ENCODE results near the gene PSAP. TPM values are rescaled to one million over a fixed set of nuclear protein-coding genes. Genes with fewer than 3 reads are reported as not detected.

Gene PSAP
- total RNA-seq, 1 experiment from 2014 or later = 336 TPM

- H3K4me2 ChIP-seq (ENCODE audit: insufficient read depth, insufficient read length, low read length) = peak overlapping the region; percentile 77
- no peak overlapping the region for H2BK12ac ChIP-seq (ENCODE audit: insufficient read length, low read depth, low read length)
- peak overlapping the region; percentile 89 to 97 (median 91) for H3K27ac Mint-ChIP-seq
- peaks cover 39% of the 10 kb centered on the region for H3K79me2 ChIP-seq (ENCODE audit: insufficient read depth, low read length)
- H3K14ac ChIP-seq (ENCODE audit: insufficient read depth, low read length) = peak overlapping the region; percentile 83; the same call in 1 of the 2 replicates
- no peaks in the 10 kb centered on the region for H3K27me3 Mint-ChIP-seq (ENCODE audit: low read depth)
- no peak overlapping the region for H2BK120ac ChIP-seq (ENCODE audit: low read depth, low read length, poor library complexity, severe bottlenecking)
- H3K23me2 ChIP-seq (ENCODE audit: insufficient read length, low read depth, low read length, poor library complexity, severe bottlenecking) = no peaks in the 10 kb centered on the region
- no peak overlapping the region for H3K27ac ChIP-seq (ENCODE audit: insufficient read length, low read depth, low read length)
- H4K8ac ChIP-seq (replicated peaks; ENCODE audit: insufficient read length, low read depth, low read length) = no peak overlapping the region
- peak overlapping the region; percentile 89 to 98 for H3K4me3 Mint-ChIP-seq
- peaks cover 20 to 32% of the 10 kb centered on the region in 2 experiments for H3K4me1 Mint-ChIP-seq
- TF ChIP-seq CTCF (conservative IDR thresholded peaks at IDR 0.05) = no peak
- peak overlapping the region; percentile 67 for H3K9ac ChIP-seq (ENCODE audit: extremely low read depth, insufficient read length, low read length)
- H3K79me1 ChIP-seq (ENCODE audit: insufficient read depth, low read depth, low read length, poor library complexity, severe bottlenecking) = peaks cover 3% of the 10 kb centered on the region
- H2BK15ac ChIP-seq (ENCODE audit: low read depth, low read length) = no peak overlapping the region
- H3K9me3 Mint-ChIP-seq = no peaks in the 10 kb centered on the region
- H3K4me1 ChIP-seq (ENCODE audit: insufficient read depth, low read length) = peaks cover 7% of the 10 kb centered on the region; the same call in 1 of the 2 replicates
- H3K56ac ChIP-seq (ENCODE audit: insufficient read length, low read depth, low read length) = no peak overlapping the region
- peaks cover 0 to 13% (median 0%) of the 10 kb centered on the region in 3 experiments; a peak in 3 of 7 replicates for H3K36me3 Mint-ChIP-seq (ENCODE audit: insufficient read depth in 1 of 3, low read depth in 3 of 3)
- H3K27me3 ChIP-seq (ENCODE audit: insufficient read depth, low read length) = no peaks in the 10 kb centered on the region
- H2AK5ac ChIP-seq (ENCODE audit: insufficient read length, low read length) = no peak overlapping the region
- H4K91ac ChIP-seq (ENCODE audit: insufficient read length, low read depth, low read length) = no peak overlapping the region
- H2BK5ac ChIP-seq (ENCODE audit: insufficient read length, low read length) = no peak overlapping the region
- no CpG with 5 or more reads among the region's 13 CpGs for WGBS (ENCODE audit: extremely low coverage, insufficient read length, low lambda C conversion rate)
- no peaks in the 10 kb centered on the region for H3K9me3 ChIP-seq (ENCODE audit: control insufficient read depth, low read depth, low read length)
- no peak overlapping the region for H3K4ac ChIP-seq (ENCODE audit: low read depth, low read length)
- no peak overlapping the region for H2AFZ ChIP-seq (ENCODE audit: low read length)
- no peak for DNase-seq
- no peaks in the 10 kb centered on the region for H4K20me1 ChIP-seq (ENCODE audit: control insufficient read depth, insufficient read depth, insufficient read length)
- no peak overlapping the region for H3K18ac ChIP-seq (ENCODE audit: insufficient read length, low read depth, low read length)
- no peak overlapping the region for H3T11ph ChIP-seq (ENCODE audit: low read length)
- no peak overlapping the region for H4K5ac ChIP-seq (ENCODE audit: insufficient read length, low read depth, low read length)
- H3K23ac ChIP-seq (ENCODE audit: insufficient read length, low read depth, low read length) = no peak overlapping the region
- no peak overlapping the region for H2BK20ac ChIP-seq (ENCODE audit: low read depth, low read length, poor library complexity, severe bottlenecking)
These were observed 869 bp downstream of the PSAP start for GRCh38 chr10:71850021-71850742.

Data from H9 (cell line).